ENCODE measurements around the gene DSC3. TPM values are rescaled to one million over a fixed set of nuclear protein-coding genes. Genes with fewer than 3 reads are reported as not detected.
A peak's percentile ranks its signal among the peaks of the same experiment; 100 is the strongest.

Gene DSC3
- total RNA-seq, 1 experiment from 2014 or later: 7.6 TPM

GRCh38 chr18:31044926-31045325 is 2.4 kb upstream of the DSC3 start:
- Histone ChIP-seq H3K4me2 (ENCODE audit: low read length) (peak overlapping the region; percentile 13; the same call in 1 of the 2 replicates), H3K9me3 (ENCODE audit: control insufficient read depth in 1 of 2, insufficient read depth in 1 of 2, low read depth in 1 of 2, low read length in 2 of 2) (no peaks in the 10 kb centered on the region), H3K9me2 (ENCODE audit: insufficient read depth) (no peaks in the 10 kb centered on the region), H3K36me3 (ENCODE audit: control insufficient read depth in 1 of 2, insufficient read depth in 2 of 2, low read length in 2 of 2) (no peaks in the 10 kb centered on the region), H3K4me3 (replicated peaks in 1 of 2; ENCODE audit: low read depth in 1 of 2, low read length in 2 of 2) (no peak overlapping the region), H3K27ac (ENCODE audit: low read depth, low read length) (no peak overlapping the region), H4K20me1 (ENCODE audit: insufficient read depth) (no peaks in the 10 kb centered on the region), H3K9ac (ENCODE audit: low read length) (no peak overlapping the region), H3K79me2 (ENCODE audit: insufficient read depth, low read length) (peaks cover 4% of the 10 kb centered on the region), H3K27me3 (ENCODE audit: insufficient read depth, low read length) (no peaks in the 10 kb centered on the region), H3K4me1 (ENCODE audit: control insufficient read depth in 1 of 2, insufficient read depth in 2 of 2, low read length in 2 of 2) (peaks cover 0 to 44% of the 10 kb centered on the region in 2 experiments; a peak in 2 of 4 replicates), H2AFZ (ENCODE audit: low read depth, low read length, poor library complexity, severe bottlenecking) (peak overlapping the region; percentile 41)
- ATAC-seq (no peak), DNase-seq (ENCODE audit: low read depth, low spot score) (no peak)
- CTCF ChIA-PET: no interaction called here
- no TSS peak for BruUV-seq (replicated peaks)
- intact Hi-C loops (cut with micrococcal nuclease): no loop called here
- POLR2A ChIA-PET: no interaction called here
- TF ChIP-seq POLR2AphosphoS5 (IDR thresholded peaks at IDR 0.05; ENCODE audit: low read depth, low read length): no peak
- TF ChIP-seq YY1 (IDR thresholded peaks at IDR 0.05; ENCODE audit: extremely low read depth, insufficient replicate concordance, low read depth, low read length): no peak
- no peak for TF ChIP-seq JUND (IDR thresholded peaks at IDR 0.05)
- no peak for TF ChIP-seq ATF3 (IDR thresholded peaks at IDR 0.05)
- TF ChIP-seq SP1 (IDR thresholded peaks at IDR 0.05; ENCODE audit: low read depth): no peak
- TF ChIP-seq EZH2 (IDR thresholded peaks at IDR 0.05): no peak
- TF ChIP-seq ZBTB33 (IDR thresholded peaks at IDR 0.05; ENCODE audit: extremely low read depth, insufficient replicate concordance, low read length): no peak
- TF ChIP-seq CTCF (IDR thresholded peaks at IDR 0.05 in 2 of 3, conservative IDR thresholded peaks at IDR 0.05 in 1 of 3; ENCODE audit: borderline replicate concordance in 1 of 3, insufficient read depth in 1 of 3, low read depth in 2 of 3, low read length in 2 of 3): no peak
- no peak for TF ChIP-seq ZNF274 (IDR thresholded peaks at IDR 0.05; ENCODE audit: low read depth, low read length)
- no peak for TF ChIP-seq CBX3 (IDR thresholded peaks at IDR 0.05; ENCODE audit: low read depth)
- RAD21 ChIA-PET (ENCODE audit: low non-redundant PET in 1 of 2, low total read pairs in 2 of 2, uncharacterized antibody in 2 of 2, unreplicated experiment in 2 of 2): no interaction called here
